H1 (cell line): ENCODE results near the gene ZNF496.

Experiments used
- CEBPB ChIP-seq: IDR thresholded peaks from 2 replicates; pipeline ENCODE4 v1.6.1; 2012; ENCODE audit warnings: low read depth, low read length
- FOSL1 ChIP-seq: IDR thresholded peaks from 2 replicates; pipeline ENCODE4 v1.6.1; 2011; ENCODE audit warnings: mild to moderate bottlenecking, low read depth, low read length, moderate library complexity; ENCODE audit not compliant: insufficient read depth
- RFX5 ChIP-seq: IDR thresholded peaks from 2 replicates; pipeline ENCODE4 v1.6.1; 2011; ENCODE audit warnings: low read depth, low read length, improper control_type of control experiment, borderline replicate concordance

DNA sequence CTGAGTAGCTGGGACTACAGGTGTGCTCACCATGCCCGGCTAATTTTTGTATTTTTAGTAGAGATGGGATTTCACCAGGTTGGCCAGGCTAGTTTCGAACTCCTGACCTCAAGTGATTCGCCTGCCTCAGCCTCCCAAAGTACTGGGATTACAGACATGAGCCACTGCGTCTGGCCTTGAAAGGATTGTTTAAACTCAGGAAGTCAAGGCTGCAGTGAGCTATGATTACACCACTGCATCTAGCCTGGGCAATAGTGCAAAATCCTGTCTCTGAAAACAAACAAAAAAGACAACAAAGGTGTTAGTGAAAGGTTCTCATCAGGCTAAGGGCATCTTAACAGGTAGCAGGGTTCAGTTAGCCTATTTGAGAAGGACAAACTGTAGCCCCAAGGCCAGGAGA is 14.2 kb upstream of the ZNF496 start:
- TF ChIP-seq FOSL1 (no peak), CEBPB (no peak), RFX5 (no peak)
